SJSA1 (cell line): ENCODE data around the gene KCNQ5. TPM values are rescaled to one million over a fixed set of nuclear protein-coding genes. Genes with fewer than 3 reads are reported as not detected.
A peak's percentile ranks its signal among the peaks of the same experiment; 100 is the strongest.

Experiments
- DNase-seq, 2 experiments: peaks; one replicate each; pipeline ENCODE4 v3.0.0-alpha.2; 2015 to 2020; ENCODE audit warnings: low spot score in 2 of 2, low read depth in 1 of 2
- H3K27ac ChIP-seq: fragments of 250-450 bp; sonication (Bioruptor Pico); 2 replicates; pipeline ENCODE4 v1.5.1; 2020; ENCODE audit warnings: mild to moderate bottlenecking, moderate library complexity
- H3K27me3 ChIP-seq: fragments of 250-450 bp; sonication (Bioruptor Pico); replicated peaks from 2 replicates; pipeline ENCODE4 v1.5.1; 2020; ENCODE audit warnings: mild to moderate bottlenecking, moderate library complexity
- H3K36me3 ChIP-seq: fragments of 250-450 bp; sonication (Bioruptor Pico); 2 replicates; pipeline ENCODE4 v1.5.1; 2020; ENCODE audit warnings: mild to moderate bottlenecking
- H3K4me1 ChIP-seq: fragments of 250-450 bp; sonication (Bioruptor Pico); replicated peaks from 2 replicates; pipeline ENCODE4 v1.6.1; 2021; ENCODE audit warnings: mild to moderate bottlenecking
- H3K4me3 ChIP-seq: fragments of 250-450 bp; sonication (Bioruptor Pico); 2 replicates; pipeline ENCODE4 v1.5.1; 2020; ENCODE audit warnings: mild to moderate bottlenecking
- H3K9me3 ChIP-seq: fragments of 250-450 bp; sonication (Bioruptor Pico); replicated peaks from 2 replicates; pipeline ENCODE4 v1.5.1; 2020; ENCODE audit warnings: mild to moderate bottlenecking
- total RNA-seq: library from RNA; depleted of rRNA; stranded (reverse); fragments of >200 nt; shearing (Covaris generic); gene quantifications from 2 replicates; pipeline ENCODE4 v1.2.3, GENCODE V29; 2014

The KCNQ5 gene
- total RNA-seq, 1 experiment from 2014 or later = 0.97 TPM

DNA sequence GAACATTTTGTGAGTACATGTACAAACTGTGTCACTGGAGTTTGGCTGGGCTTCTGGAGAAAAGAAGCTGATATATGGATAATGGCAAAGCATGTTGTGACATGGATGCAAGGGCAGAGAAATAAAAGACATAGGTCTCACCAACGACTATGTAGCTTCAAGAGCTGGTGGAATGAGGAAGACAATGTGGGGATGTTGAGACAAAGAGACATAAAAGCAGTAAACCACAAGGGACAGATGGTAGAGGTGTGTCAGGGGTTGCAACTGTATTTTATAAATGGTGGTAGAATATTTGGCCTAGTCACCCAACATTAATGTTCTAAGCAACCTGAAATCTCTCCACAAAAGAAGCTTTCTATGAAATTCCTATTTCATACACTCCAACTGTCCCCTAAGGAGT is 199.0 kb downstream of the KCNQ5 start:
- H3K4me3 ChIP-seq = no peak overlapping the region
- no peak for DNase-seq
- H3K27ac ChIP-seq = no peak overlapping the region
- H3K4me1 ChIP-seq = peaks cover 6% of the 10 kb centered on the region
- no peaks in the 10 kb centered on the region for H3K27me3 ChIP-seq
- H3K36me3 ChIP-seq = no peaks in the 10 kb centered on the region
- no peaks in the 10 kb centered on the region for H3K9me3 ChIP-seq

DNA sequence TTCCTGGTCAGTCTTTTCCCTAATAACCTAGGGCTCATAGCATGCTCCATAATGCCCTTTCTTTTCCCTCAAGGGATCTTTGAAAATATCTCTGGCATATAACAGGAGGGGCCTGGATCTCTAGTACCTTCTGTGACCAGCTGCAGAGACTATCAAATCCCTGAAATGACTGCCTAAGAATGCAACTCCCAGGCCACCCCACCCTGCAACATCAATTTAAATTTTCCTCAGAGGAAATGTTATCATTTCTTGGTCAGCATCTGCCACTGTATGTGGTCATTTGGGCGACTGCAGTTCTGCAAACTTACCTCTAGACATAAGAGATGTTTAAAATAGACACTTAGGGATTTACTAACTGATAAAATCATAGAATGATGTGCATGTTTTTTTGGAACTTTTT is 200.2 kb downstream of the KCNQ5 start:
- Histone ChIP-seq H3K4me3 (no peak overlapping the region), H3K27ac (no peak overlapping the region), H3K36me3 (no peaks in the 10 kb centered on the region), H3K27me3 (no peaks in the 10 kb centered on the region), H3K4me1 (peaks cover 7% of the 10 kb centered on the region), H3K9me3 (no peaks in the 10 kb centered on the region)
- DNase-seq = no peak

DNA sequence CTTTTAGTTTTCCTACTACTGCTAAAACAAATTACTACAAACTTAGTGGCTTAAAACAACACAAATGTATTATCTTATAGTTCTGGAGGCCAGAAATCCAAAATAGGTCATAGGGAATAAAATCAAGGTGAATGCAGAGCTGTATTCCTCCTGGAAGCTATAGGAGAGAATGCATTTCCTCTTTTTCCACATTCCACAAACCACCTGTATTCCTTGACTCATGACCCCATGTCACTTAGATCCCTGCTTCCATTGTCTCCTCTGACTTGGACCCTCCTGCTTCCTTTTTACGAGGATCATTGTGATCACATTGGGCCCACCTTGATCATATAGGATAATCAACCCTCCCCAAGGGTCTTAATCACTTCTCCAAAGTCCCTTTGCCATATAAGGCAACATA is 200.8 kb downstream of the KCNQ5 start:
- Histone ChIP-seq H3K27ac (no peak overlapping the region), H3K36me3 (no peaks in the 10 kb centered on the region), H3K9me3 (no peaks in the 10 kb centered on the region), H3K4me3 (no peak overlapping the region), H3K27me3 (no peaks in the 10 kb centered on the region), H3K4me1 (peaks cover 7% of the 10 kb centered on the region)
- DNase-seq = no peak

DNA sequence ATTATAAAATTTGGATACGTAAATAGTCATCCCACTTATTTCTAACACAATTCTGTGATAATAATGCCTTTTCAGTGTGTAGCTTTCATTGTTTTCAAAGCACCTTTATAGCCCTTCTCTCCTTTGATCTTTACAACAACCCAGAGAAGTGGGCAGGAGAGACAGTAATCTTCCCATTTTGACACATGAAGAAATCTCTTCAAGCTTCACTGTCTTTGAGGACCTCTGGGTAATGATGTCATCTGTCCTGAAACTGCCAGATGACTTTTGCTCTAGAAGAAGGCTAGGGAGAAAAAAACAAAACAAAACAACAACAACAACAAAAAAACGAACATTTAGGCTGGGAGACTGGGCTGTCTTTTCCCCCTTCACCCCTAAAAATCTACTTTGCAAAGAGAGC is 203.0 kb downstream of the KCNQ5 start:
- Histone ChIP-seq H3K36me3 (no peaks in the 10 kb centered on the region), H3K27ac (no peak overlapping the region), H3K9me3 (no peaks in the 10 kb centered on the region), H3K4me3 (no peak overlapping the region), H3K4me1 (peaks cover 7% of the 10 kb centered on the region), H3K27me3 (no peaks in the 10 kb centered on the region)
- no peak for DNase-seq

DNA sequence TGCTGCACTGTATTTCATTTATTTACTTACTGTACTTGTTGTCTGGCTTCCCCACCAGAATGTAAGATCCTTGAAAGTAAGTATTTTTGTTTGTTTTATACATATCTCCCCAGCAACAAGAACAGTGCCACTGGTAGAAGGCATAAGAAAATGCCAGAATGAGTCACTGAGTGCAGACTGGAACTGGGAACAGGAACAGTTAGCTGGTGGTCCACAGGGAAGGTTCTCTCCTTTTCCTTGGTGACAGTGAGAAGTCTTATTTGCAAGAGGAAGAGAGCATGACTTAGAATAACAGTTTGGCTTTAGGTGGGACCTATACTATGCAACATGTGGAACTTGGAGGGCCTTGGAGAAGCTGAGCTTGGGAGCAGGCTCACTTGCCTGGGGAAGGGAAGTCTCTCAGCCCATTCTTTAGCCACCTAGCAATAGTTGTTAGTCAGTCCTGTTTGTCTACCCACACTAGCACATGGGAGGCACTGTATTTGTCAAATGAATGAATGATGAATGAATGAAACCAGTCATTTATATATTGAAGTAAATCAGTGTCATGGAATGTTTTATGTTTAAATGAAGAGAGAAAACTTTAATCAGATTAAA is 203.5 kb downstream of the KCNQ5 start:
- no peaks in the 10 kb centered on the region for H3K27me3 ChIP-seq
- peak in 1 of 2 experiments; percentile 20 for DNase-seq
- no peaks in the 10 kb centered on the region for H3K36me3 ChIP-seq
- no peak overlapping the region for H3K4me3 ChIP-seq
- H3K27ac ChIP-seq = peak overlapping the region; percentile 21; the same call in 1 of the 2 replicates
- H3K4me1 ChIP-seq = peaks cover 7% of the 10 kb centered on the region
- H3K9me3 ChIP-seq = no peaks in the 10 kb centered on the region

DNA sequence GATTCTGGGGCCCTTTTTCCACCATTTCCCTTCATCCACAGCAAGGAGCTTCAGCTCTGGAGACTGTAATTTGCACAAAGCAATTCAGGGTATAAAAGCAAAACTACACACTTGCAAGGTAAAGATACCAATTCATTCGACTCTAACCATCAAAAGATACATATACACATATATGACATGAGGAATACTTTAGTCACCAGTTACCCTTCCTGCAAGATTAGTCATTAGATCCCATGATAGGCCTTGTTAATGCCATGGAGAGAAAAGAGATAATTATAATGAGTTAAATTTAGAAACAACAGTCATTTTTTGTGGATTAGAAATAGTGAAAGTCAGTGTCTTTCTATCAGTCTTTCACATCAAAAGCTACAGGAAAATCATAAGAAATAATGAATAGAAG is 204.2 kb downstream of the KCNQ5 start:
- H3K9me3 ChIP-seq = no peaks in the 10 kb centered on the region
- no peak overlapping the region for H3K4me3 ChIP-seq
- H3K4me1 ChIP-seq = peaks cover 7% of the 10 kb centered on the region
- no peaks in the 10 kb centered on the region for H3K36me3 ChIP-seq
- peak in 1 of 2 experiments; percentile 9 for DNase-seq
- no peak overlapping the region for H3K27ac ChIP-seq
- H3K27me3 ChIP-seq = no peaks in the 10 kb centered on the region

DNA sequence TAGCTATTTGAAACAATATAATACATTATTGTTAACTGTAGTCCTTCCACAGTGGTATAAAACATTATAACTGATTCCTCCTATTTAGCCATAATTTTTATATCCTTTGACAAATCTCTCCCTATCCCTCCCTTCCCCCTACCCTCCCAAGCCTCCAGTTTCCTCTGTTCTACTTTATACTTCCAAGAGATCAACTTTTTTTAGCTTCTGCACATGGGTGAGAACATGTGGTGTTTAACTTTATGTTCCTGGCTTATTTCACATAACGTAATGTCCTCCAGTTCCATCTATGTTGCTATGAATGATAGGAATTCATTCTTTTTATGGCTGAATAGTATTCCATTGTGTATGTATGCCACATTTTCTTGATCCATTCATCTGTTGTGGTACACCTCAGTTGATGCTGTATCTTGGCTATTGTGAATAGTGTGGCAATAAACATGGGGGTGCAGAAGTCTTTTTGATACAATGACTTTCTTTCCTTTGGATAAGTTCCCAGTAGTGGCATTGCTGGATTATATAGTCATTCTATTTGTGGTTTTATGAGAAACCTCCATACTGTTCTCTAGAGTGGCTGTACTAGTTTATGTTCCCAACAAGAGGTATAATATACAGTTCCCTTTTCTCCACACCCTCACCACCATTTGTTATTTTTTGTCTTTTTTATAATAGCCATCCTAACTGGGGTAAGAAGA is 205.0 kb downstream of the KCNQ5 start:
- Histone ChIP-seq H3K4me3 (no peak overlapping the region), H3K36me3 (no peaks in the 10 kb centered on the region), H3K4me1 (peaks cover 7% of the 10 kb centered on the region), H3K9me3 (no peaks in the 10 kb centered on the region), H3K27ac (no peak overlapping the region), H3K27me3 (no peaks in the 10 kb centered on the region)
- no peak for DNase-seq

DNA sequence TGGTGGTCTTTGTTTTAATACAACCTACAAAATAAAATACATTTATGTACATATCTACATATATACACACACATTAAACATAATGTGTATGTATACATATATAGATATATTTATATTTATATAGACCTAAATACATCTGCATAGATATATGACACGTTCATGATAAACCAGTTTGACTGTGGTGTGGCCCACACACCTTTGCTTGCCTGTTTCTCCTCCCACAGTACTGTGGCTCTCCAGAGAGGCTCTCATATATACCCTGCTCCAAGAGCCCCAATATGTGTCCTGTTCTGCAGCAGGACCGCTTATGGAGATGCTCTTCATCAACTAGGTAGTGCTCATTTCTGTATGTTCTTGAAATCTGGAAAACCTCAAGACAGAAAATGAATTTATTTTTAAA is 207.0 kb downstream of the KCNQ5 start:
- no peaks in the 10 kb centered on the region for H3K36me3 ChIP-seq
- no peaks in the 10 kb centered on the region for H3K9me3 ChIP-seq
- H3K27me3 ChIP-seq = no peaks in the 10 kb centered on the region
- no peak overlapping the region for H3K27ac ChIP-seq
- H3K4me3 ChIP-seq = no peak overlapping the region
- no peak for DNase-seq
- H3K4me1 ChIP-seq = peaks cover 7% of the 10 kb centered on the region

DNA sequence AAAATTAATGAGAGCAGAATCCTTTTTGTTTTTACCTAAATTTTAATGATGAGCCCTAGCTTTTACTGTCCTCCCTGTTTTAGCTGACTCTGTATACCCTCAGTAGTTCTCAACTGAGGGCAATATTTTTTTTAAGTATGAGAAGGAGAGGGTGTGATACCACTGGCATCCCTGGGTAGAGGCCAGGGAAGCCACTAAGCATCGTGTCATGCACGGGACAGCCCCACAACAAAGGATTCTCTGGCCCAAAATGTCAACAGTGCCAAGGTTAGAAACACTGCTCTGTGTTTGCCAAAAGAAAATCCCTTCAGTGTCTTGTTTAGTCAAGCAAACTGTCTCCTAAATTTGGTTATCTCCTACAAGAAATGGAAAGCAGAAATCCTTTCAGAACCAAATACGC is 210.4 kb downstream of the KCNQ5 start:
- DNase-seq = no peak
- Histone ChIP-seq H3K9me3 (no peaks in the 10 kb centered on the region), H3K4me3 (no peak overlapping the region), H3K27me3 (no peaks in the 10 kb centered on the region), H3K27ac (no peak overlapping the region), H3K36me3 (no peaks in the 10 kb centered on the region), H3K4me1 (no peaks in the 10 kb centered on the region)

DNA sequence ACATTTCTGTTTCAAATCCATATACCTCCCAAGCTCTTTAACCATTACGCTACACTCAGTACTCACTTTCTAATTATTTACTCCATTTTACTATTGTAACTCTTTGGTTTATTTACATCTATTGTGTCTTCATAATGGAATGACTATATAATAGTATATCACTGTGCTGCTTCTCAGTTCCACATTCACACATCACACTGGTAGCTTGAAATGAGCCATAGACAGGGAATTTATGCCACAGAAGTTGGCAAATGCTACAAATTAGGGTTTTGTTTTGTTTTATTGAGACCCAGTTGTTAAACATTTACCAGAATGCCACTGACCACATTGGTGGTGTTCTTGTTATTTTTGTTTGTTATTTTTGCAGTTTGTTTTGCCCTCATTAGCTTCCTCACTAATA is 213.9 kb downstream of the KCNQ5 start:
- no peak for DNase-seq
- Histone ChIP-seq H3K36me3 (no peaks in the 10 kb centered on the region), H3K27ac (no peak overlapping the region), H3K27me3 (no peaks in the 10 kb centered on the region), H3K9me3 (no peaks in the 10 kb centered on the region), H3K4me3 (no peak overlapping the region), H3K4me1 (no peaks in the 10 kb centered on the region)

DNA sequence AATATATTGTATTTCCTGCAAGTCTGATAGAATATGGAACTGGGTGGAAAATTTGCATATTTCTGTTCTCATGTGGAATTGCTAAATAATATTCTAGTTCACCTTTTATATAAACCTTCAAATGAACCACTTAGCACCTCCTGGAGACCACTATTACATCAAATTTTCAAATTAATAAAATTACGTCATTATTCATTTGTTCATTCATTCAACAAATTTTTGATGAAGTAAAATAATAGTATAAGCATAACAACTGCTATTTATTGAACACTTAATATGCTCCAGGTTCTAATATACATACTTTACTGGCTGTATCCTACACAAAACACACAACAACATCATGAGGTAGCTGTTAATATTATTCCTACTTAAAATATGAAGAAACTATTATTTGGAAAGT is 215.1 kb downstream of the KCNQ5 start:
- no peak for DNase-seq
- H3K27me3 ChIP-seq = no peaks in the 10 kb centered on the region
- no peak overlapping the region for H3K27ac ChIP-seq
- H3K9me3 ChIP-seq = no peaks in the 10 kb centered on the region
- H3K4me3 ChIP-seq = no peak overlapping the region
- H3K36me3 ChIP-seq = no peaks in the 10 kb centered on the region
- H3K4me1 ChIP-seq = no peaks in the 10 kb centered on the region

DNA sequence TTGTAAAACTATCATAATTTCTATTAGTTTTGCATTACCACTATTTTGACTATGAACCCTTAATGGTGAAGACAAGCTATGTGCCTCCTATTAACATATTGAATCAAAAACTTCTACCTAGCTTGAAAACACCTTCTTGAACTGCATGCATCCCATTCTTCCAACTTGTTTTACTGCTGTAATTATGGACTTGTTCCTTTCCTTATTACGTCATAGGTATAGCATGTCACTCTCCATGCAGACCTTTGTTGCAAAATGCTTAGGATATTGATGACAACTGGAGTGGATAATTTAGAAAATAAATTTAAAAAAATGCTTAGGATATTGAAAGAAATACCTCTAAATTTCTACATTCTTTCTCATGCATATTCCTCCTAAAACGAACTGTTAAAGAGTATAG is 219.3 kb downstream of the KCNQ5 start:
- DNase-seq = no peak
- no peaks in the 10 kb centered on the region for H3K9me3 ChIP-seq
- no peak overlapping the region for H3K4me3 ChIP-seq
- H3K27me3 ChIP-seq = no peaks in the 10 kb centered on the region
- no peaks in the 10 kb centered on the region for H3K36me3 ChIP-seq
- H3K27ac ChIP-seq = no peak overlapping the region
- no peaks in the 10 kb centered on the region for H3K4me1 ChIP-seq

DNA sequence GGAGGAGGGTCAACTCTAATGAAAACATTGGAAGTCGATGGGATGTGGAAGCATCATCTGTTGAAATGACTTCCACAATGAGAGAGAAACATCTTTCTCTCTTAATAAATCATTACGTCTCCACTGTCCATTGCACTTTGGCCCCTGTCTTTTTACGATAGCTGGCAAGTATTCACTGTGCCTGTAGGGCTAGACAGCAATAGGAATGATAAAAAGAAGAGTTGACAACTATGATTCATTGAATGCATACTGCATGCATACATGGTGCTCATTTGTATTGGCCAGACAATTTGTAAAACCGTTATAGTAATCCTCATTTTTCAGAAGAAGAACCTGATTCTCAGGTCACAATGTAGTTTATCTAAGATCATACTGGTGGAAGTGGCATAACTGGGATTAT is 220.3 kb downstream of the KCNQ5 start:
- no peak for DNase-seq
- Histone ChIP-seq H3K4me1 (no peaks in the 10 kb centered on the region), H3K36me3 (no peaks in the 10 kb centered on the region), H3K27ac (no peak overlapping the region), H3K27me3 (no peaks in the 10 kb centered on the region), H3K4me3 (no peak overlapping the region), H3K9me3 (no peaks in the 10 kb centered on the region)

DNA sequence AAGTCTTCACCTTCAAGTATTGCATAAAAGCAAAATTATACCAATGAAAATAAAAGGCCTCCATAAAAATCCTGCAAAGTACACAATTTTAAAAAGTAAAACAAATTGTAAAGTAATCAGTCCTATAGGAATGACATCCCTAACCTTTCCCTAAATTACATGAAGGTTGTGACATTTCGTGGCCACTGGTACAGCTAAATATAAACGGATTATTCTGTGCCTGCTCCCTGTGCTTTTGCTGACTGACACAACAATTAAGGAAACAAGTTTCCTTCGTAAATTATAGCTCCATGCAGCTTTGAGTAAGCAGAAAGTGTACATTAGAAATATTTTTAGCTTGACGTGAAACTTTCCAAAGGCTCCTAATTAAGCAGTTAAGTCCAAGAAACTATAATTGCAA is 222.8 kb downstream of the KCNQ5 start:
- H3K4me3 ChIP-seq = no peak overlapping the region
- no peaks in the 10 kb centered on the region for H3K27me3 ChIP-seq
- H3K9me3 ChIP-seq = no peaks in the 10 kb centered on the region
- no peaks in the 10 kb centered on the region for H3K36me3 ChIP-seq
- H3K4me1 ChIP-seq = no peaks in the 10 kb centered on the region
- no peak for DNase-seq
- H3K27ac ChIP-seq = no peak overlapping the region

DNA sequence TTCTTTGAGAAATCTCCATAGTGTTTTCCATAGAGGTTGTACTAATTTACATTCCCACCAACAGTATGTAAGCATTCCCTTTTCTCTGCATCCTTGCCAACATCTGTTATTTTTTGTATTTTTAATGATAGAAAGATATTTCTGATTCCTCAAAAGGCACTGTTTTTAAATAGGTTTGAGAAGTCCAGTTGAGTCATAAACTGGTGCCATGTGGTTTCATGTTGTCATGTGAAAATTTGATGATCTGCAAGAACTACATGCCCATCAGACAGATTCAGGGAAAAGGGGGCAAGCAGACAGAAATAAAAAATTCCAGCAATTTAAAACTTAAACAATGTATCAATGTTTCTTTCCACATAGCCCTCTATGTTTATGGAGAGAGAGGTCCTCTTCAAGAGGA is 227.5 kb downstream of the KCNQ5 start:
- no peak overlapping the region for H3K27ac ChIP-seq

More for the DNA sequence above, 227.5 kb downstream of the KCNQ5 start:
- Histone ChIP-seq H3K36me3 (no peaks in the 10 kb centered on the region), H3K4me1 (no peaks in the 10 kb centered on the region), H3K4me3 (no peak overlapping the region), H3K27me3 (no peaks in the 10 kb centered on the region; the same call in 1 of the 2 replicates), H3K9me3 (no peaks in the 10 kb centered on the region)
- DNase-seq = no peak
